HepG2 (cell line): ENCODE measurements around the gene TLE5. TPM values are rescaled to one million over a fixed set of nuclear protein-coding genes. Genes with fewer than 3 reads are reported as not detected.

ENCODE experiments used
- ELF3 ChIP-seq: IDR thresholded peaks from 2 replicates; pipeline ENCODE4 v1.6.1; 2016; ENCODE audit warnings: missing genetic modification reagents, missing compliant biosample characterization
- PAX8 ChIP-seq: sonication (generic); formaldehyde crosslinking; IDR thresholded peaks from 2 replicates; pipeline ENCODE4 v1.8.0; 2022; ENCODE audit warnings: mild to moderate bottlenecking, missing genetic modification reagents, borderline replicate concordance
- SIX1 ChIP-seq: sonication (generic); formaldehyde crosslinking; IDR thresholded peaks from 2 replicates; pipeline ENCODE4 v1.4.0; 2020; ENCODE audit warnings: missing genetic modification reagents, borderline replicate concordance
- TARDBP ChIP-seq: sonication (generic); formaldehyde crosslinking; IDR thresholded peaks from 2 replicates; pipeline ENCODE4 v1.8.0; 2022; ENCODE audit warnings: mild to moderate bottlenecking, missing genetic modification reagents
- polyA plus RNA-seq, 8 experiments: library from polyadenylated mRNA; depleted of rRNA in 3 of 8; stranded (reverse) in 7 of 8; unstranded in 1 of 8; fragments of >200 nt; fragmentation: Illumina TruSeq in 4 of 8; extraction: Trizol in 4 of 8; gene quantifications; 2 replicates each; pipeline versions ENCODE4 v1.2.1 to v1.2.3, GENCODE V29; 2011 to 2016; ENCODE audit warnings: low read depth in 4 of 8, missing spikeins in 1 of 8, mixed read lengths in 1 of 8; ENCODE audit not compliant: insufficient read depth in 1 of 8
- total RNA-seq, 5 experiments: library from RNA; depleted of rRNA; stranded (reverse); fragments of >200 nt; fragmentation: Illumina TruSeq; extraction: Trizol; gene quantifications; 2 replicates each; pipeline ENCODE4 v1.2.3, GENCODE V29; 2016; ENCODE audit warnings: low read depth in 1 of 5
- TF ChIP-seq, protein P1 (sequence below): sonication (generic); formaldehyde crosslinking; IDR thresholded peaks from 2 replicates; pipeline ENCODE4 v1.9.0; 2021; ENCODE audit warnings: missing genetic modification reagents, borderline replicate concordance
- TF ChIP-seq, protein P2 (sequence below): sonication (generic); formaldehyde crosslinking; IDR thresholded peaks from 2 replicates; pipeline ENCODE4 v1.4.0; 2020; ENCODE audit warnings: missing genetic modification reagents, borderline replicate concordance
- TF ChIP-seq, protein P3 (sequence below): sonication (generic); formaldehyde crosslinking; IDR thresholded peaks from 2 replicates; pipeline ENCODE4 v1.4.0; 2020; ENCODE audit warnings: missing genetic modification reagents, borderline replicate concordance
- TF ChIP-seq, protein P4 (sequence below): sonication (generic); formaldehyde crosslinking; IDR thresholded peaks from 2 replicates; pipeline ENCODE4 v1.4.0; 2020; ENCODE audit warnings: missing genetic modification reagents, mild to moderate bottlenecking, borderline replicate concordance
- TF ChIP-seq, protein P5 (sequence below): sonication (generic); formaldehyde crosslinking; IDR thresholded peaks from 2 replicates; pipeline ENCODE4 v1.4.0; 2020; ENCODE audit warnings: missing genetic modification reagents
- TF ChIP-seq, protein P6 (sequence below): sonication (generic); formaldehyde crosslinking; IDR thresholded peaks from 2 replicates; pipeline ENCODE4 v1.5.0; 2020; ENCODE audit warnings: missing genetic modification reagents, mild to moderate bottlenecking, borderline replicate concordance

The TLE5 gene
- total and polyA plus RNA-seq, 2 of the 13 experiments (the other 11 are each of a cell fraction or from before 2014, with no cell fraction given): 62.8 to 189 TPM

DNA sequence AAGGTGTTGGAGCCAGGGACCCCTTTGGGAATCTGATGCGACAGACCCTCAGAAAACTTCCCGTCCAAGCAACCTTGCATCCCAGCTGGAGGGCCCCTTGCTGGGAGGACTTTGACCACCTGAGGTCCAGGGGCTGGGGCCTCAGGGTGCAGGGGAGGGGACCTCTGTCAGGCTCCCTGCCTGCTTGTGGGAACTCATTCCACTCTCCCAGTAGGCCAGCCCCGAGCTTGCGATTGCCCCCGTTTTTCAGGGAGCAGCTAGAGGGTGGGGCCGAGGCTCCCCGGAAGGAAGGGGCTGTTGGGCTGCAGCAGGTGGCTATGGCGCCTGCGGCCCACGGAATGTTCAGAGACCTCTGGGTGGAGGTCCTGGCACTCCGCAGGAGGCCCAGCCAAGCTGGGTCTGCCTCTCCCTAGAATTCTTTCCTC, 34.6 kb upstream of the TLE5 start (continued):
- TF ChIP-seq, protein P1, sequence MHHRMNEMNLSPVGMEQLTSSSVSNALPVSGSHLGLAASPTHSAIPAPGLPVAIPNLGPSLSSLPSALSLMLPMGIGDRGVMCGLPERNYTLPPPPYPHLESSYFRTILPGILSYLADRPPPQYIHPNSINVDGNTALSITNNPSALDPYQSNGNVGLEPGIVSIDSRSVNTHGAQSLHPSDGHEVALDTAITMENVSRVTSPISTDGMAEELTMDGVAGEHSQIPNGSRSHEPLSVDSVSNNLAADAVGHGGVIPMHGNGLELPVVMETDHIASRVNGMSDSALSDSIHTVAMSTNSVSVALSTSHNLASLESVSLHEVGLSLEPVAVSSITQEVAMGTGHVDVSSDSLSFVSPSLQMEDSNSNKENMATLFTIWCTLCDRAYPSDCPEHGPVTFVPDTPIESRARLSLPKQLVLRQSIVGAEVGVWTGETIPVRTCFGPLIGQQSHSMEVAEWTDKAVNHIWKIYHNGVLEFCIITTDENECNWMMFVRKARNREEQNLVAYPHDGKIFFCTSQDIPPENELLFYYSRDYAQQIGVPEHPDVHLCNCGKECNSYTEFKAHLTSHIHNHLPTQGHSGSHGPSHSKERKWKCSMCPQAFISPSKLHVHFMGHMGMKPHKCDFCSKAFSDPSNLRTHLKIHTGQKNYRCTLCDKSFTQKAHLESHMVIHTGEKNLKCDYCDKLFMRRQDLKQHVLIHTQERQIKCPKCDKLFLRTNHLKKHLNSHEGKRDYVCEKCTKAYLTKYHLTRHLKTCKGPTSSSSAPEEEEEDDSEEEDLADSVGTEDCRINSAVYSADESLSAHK: no peak
- TF ChIP-seq TARDBP (CRISPR knock-in tag) (no peak), ELF3 (CRISPR knock-in tag) (0 out of 2 replicates have a peak, but pooled peaks have one; percentile 24), PAX8 (CRISPR knock-in tag) (no peak), SIX1 (CRISPR knock-in tag) (no peak)
- TF ChIP-seq, protein P2, sequence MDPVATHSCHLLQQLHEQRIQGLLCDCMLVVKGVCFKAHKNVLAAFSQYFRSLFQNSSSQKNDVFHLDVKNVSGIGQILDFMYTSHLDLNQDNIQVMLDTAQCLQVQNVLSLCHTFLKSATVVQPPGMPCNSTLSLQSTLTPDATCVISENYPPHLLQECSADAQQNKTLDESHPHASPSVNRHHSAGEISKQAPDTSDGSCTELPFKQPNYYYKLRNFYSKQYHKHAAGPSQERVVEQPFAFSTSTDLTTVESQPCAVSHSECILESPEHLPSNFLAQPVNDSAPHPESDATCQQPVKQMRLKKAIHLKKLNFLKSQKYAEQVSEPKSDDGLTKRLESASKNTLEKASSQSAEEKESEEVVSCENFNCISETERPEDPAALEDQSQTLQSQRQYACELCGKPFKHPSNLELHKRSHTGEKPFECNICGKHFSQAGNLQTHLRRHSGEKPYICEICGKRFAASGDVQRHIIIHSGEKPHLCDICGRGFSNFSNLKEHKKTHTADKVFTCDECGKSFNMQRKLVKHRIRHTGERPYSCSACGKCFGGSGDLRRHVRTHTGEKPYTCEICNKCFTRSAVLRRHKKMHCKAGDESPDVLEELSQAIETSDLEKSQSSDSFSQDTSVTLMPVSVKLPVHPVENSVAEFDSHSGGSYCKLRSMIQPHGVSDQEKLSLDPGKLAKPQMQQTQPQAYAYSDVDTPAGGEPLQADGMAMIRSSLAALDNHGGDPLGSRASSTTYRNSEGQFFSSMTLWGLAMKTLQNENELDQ (CRISPR knock-in tag): no peak
- TF ChIP-seq, protein P3, sequence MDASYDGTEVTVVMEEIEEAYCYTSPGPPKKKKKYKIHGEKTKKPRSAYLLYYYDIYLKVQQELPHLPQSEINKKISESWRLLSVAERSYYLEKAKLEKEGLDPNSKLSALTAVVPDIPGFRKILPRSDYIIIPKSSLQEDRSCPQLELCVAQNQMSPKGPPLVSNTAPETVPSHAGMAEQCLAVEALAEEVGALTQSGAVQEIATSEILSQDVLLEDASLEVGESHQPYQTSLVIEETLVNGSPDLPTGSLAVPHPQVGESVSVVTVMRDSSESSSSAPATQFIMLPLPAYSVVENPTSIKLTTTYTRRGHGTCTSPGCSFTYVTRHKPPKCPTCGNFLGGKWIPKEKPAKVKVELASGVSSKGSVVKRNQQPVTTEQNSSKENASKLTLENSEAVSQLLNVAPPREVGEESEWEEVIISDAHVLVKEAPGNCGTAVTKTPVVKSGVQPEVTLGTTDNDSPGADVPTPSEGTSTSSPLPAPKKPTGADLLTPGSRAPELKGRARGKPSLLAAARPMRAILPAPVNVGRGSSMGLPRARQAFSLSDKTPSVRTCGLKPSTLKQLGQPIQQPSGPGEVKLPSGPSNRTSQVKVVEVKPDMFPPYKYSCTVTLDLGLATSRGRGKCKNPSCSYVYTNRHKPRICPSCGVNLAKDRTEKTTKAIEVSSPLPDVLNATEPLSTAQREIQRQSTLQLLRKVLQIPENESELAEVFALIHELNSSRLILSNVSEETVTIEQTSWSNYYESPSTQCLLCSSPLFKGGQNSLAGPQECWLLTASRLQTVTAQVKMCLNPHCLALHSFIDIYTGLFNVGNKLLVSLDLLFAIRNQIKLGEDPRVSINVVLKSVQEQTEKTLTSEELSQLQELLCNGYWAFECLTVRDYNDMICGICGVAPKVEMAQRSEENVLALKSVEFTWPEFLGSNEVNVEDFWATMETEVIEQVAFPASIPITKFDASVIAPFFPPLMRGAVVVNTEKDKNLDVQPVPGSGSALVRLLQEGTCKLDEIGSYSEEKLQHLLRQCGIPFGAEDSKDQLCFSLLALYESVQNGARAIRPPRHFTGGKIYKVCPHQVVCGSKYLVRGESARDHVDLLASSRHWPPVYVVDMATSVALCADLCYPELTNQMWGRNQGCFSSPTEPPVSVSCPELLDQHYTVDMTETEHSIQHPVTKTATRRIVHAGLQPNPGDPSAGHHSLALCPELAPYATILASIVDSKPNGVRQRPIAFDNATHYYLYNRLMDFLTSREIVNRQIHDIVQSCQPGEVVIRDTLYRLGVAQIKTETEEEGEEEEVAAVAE (CRISPR knock-in tag): no peak
- TF ChIP-seq, protein P4, sequence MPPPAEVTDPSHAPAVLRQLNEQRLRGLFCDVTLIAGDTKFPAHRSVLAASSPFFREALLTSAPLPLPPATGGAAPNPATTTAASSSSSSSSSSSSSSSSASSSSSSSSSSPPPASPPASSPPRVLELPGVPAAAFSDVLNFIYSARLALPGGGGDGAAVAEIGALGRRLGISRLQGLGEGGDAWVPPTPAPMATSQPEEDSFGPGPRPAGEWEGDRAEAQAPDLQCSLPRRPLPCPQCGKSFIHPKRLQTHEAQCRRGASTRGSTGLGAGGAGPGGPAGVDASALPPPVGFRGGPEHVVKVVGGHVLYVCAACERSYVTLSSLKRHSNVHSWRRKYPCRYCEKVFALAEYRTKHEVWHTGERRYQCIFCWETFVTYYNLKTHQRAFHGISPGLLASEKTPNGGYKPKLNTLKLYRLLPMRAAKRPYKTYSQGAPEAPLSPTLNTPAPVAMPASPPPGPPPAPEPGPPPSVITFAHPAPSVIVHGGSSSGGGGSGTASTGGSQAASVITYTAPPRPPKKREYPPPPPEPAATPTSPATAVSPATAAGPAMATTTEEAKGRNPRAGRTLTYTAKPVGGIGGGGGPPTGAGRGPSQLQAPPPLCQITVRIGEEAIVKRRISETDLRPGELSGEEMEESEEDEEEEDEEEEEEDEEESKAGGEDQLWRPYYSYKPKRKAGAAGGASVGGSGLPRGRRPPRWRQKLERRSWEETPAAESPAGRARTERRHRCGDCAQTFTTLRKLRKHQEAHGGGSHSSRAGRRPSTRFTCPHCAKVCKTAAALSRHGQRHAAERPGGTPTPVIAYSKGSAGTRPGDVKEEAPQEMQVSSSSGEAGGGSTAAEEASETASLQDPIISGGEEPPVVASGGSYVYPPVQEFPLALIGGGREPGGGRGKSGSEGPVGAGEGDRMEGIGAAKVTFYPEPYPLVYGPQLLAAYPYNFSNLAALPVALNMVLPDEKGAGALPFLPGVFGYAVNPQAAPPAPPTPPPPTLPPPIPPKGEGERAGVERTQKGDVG: no peak
- TF ChIP-seq, protein P5, sequence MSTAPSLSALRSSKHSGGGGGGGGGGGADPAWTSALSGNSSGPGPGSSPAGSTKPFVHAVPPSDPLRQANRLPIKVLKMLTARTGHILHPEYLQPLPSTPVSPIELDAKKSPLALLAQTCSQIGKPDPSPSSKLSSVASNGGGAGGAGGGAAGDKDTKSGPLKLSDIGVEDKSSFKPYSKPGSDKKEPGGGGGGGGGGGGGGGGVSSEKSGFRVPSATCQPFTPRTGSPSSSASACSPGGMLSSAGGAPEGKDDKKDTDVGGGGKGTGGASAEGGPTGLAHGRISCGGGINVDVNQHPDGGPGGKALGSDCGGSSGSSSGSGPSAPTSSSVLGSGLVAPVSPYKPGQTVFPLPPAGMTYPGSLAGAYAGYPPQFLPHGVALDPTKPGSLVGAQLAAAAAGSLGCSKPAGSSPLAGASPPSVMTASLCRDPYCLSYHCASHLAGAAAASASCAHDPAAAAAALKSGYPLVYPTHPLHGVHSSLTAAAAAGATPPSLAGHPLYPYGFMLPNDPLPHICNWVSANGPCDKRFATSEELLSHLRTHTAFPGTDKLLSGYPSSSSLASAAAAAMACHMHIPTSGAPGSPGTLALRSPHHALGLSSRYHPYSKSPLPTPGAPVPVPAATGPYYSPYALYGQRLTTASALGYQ (CRISPR knock-in tag): 0 out of 2 replicates have a peak, but pooled peaks have one; percentile 10
- TF ChIP-seq, protein P6, sequence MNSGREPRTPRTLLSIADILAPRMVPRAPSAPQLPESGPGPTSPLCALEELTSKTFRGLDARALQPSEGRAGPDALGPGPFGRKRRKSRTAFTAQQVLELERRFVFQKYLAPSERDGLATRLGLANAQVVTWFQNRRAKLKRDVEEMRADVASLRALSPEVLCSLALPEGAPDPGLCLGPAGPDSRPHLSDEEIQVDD (CRISPR knock-in tag): no peak
